ENCODE measurements around the gene CAMK1D. TPM values are rescaled to one million over a fixed set of nuclear protein-coding genes. Genes with fewer than 3 reads are reported as not detected.

The CAMK1D gene
- polyA plus RNA-seq, 1 donor (not counting 4 experiments of a cell fraction or from before 2014, with no cell fraction given) = 0.76 TPM

DNA sequence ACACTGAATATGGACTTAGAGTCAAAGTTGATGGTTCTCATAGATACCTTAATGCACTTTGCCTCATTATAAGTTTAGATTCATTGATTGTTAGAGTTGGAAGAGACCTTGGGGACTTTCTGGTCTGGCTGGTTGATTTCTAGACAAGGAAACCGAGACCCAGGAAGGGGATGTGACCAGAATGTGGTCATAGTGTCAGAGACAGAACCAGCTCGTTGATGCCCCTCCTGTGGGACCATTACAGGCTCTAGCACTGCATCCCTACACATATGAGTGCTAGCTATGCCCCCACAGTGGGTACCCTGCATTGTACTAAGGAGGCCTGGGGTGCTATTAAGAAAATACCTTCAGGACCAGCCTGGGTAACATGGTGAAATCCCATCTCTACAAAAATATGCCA, 306.6 kb downstream of the CAMK1D start:
- FAIRE-seq (no peak), DNase-seq (ENCODE audit: low read depth, low spot score) (no peak)
- Histone ChIP-seq H3K4me2 (ENCODE audit: control insufficient read depth, extremely low read depth, insufficient read depth, low read depth, low read length) (no peak overlapping the region), H3K4me1 (ENCODE audit: control insufficient read depth, extremely low read depth, insufficient read depth, low read length) (no peaks in the 10 kb centered on the region), H3K27me3 (ENCODE audit: control insufficient read depth, extremely low read depth, insufficient read depth, low read length) (no peaks in the 10 kb centered on the region), H2AFZ (ENCODE audit: control insufficient read depth, low read length) (no peak overlapping the region), H3K9me1 (ENCODE audit: control insufficient read depth, extremely low read depth, insufficient read depth, low read length) (no peaks in the 10 kb centered on the region), H3K79me2 (ENCODE audit: control insufficient read depth, insufficient read depth, low read length) (no peaks in the 10 kb centered on the region), H3K9me3 (ENCODE audit: control insufficient read depth, low read depth, low read length) (no peaks in the 10 kb centered on the region), H3K4me3 (ENCODE audit: control insufficient read depth in 2 of 3, extremely low read depth in 1 of 3, insufficient read depth in 2 of 3, low read depth in 1 of 3, low read length in 3 of 3) (no peak overlapping the region), H3K36me3 (ENCODE audit: control insufficient read depth in 2 of 2, extremely low read depth in 1 of 2, insufficient read depth in 2 of 2, low read length in 2 of 2) (no peaks in the 10 kb centered on the region), H3K27ac (ENCODE audit: control insufficient read depth, insufficient read depth, low read length) (no peak overlapping the region), H3K9ac (ENCODE audit: control insufficient read depth, extremely low read depth, insufficient read depth, low read length) (no peak overlapping the region), H4K20me1 (ENCODE audit: control insufficient read depth, extremely low read depth, insufficient read depth, low read length) (no peaks in the 10 kb centered on the region)
- dilution Hi-C loops (cut with MboI; ENCODE audit: extremely low pct_ligation_motif_present, low sequenced_read_pairs) = loop anchor here (25.0 kb wide), 1 partner anchor 194 kb away; no protein-coding TSS in a partner anchor
- no peak for TF ChIP-seq EZH2 (IDR thresholded peaks at IDR 0.05; ENCODE audit: low read length)
- TF ChIP-seq, protein P1, sequence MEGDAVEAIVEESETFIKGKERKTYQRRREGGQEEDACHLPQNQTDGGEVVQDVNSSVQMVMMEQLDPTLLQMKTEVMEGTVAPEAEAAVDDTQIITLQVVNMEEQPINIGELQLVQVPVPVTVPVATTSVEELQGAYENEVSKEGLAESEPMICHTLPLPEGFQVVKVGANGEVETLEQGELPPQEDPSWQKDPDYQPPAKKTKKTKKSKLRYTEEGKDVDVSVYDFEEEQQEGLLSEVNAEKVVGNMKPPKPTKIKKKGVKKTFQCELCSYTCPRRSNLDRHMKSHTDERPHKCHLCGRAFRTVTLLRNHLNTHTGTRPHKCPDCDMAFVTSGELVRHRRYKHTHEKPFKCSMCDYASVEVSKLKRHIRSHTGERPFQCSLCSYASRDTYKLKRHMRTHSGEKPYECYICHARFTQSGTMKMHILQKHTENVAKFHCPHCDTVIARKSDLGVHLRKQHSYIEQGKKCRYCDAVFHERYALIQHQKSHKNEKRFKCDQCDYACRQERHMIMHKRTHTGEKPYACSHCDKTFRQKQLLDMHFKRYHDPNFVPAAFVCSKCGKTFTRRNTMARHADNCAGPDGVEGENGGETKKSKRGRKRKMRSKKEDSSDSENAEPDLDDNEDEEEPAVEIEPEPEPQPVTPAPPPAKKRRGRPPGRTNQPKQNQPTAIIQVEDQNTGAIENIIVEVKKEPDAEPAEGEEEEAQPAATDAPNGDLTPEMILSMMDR (optimal IDR thresholded peaks at IDR 0.05 in 1 of 3, IDR thresholded peaks at IDR 0.05 in 1 of 3, conservative IDR thresholded peaks at IDR 0.05 in 1 of 3; ENCODE audit: extremely low read depth in 1 of 3, insufficient read depth in 2 of 3, low read length in 3 of 3) = no peak

DNA sequence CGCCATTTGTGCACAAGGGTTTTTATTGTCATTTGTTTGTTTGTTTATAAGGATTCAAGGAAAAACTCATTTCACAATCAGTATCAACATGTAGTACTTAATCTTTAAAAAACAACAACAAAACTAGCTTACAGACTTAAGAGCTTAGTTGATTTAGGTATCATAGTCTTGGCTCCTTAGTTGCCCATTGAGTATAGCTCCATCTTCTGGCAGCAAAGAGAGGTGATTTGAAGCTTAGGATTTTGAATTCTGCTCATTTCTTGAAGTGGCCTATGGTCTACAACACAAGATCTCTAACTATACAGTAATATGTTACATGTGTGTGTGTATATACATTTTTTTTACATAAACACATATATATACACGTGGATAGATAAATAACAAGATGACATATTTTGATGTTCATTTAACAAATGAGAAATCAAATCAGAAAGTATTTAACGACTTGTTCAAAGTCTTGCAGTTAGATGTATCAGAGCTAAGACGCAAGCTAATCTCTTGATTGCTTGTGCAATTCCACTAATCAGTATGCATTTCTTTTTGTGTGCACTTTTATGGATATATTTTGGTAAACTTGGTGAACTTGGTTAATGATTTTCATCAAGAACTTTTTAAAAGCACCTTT, 307.3 kb downstream of the CAMK1D start:
- peak; percentile 26 for DNase-seq (ENCODE audit: low read depth, low spot score)
- Histone ChIP-seq H3K27ac (ENCODE audit: control insufficient read depth, insufficient read depth, low read length) (no peak overlapping the region), H3K9me3 (ENCODE audit: control insufficient read depth, low read depth, low read length) (no peaks in the 10 kb centered on the region), H3K9ac (ENCODE audit: control insufficient read depth, extremely low read depth, insufficient read depth, low read length) (no peak overlapping the region), H3K4me1 (ENCODE audit: control insufficient read depth, extremely low read depth, insufficient read depth, low read length) (no peaks in the 10 kb centered on the region), H3K9me1 (ENCODE audit: control insufficient read depth, extremely low read depth, insufficient read depth, low read length) (no peaks in the 10 kb centered on the region), H3K4me3 (ENCODE audit: control insufficient read depth in 2 of 3, extremely low read depth in 1 of 3, insufficient read depth in 2 of 3, low read depth in 1 of 3, low read length in 3 of 3) (no peak overlapping the region), H3K4me2 (ENCODE audit: control insufficient read depth, extremely low read depth, insufficient read depth, low read depth, low read length) (no peak overlapping the region), H3K27me3 (ENCODE audit: control insufficient read depth, extremely low read depth, insufficient read depth, low read length) (no peaks in the 10 kb centered on the region), H4K20me1 (ENCODE audit: control insufficient read depth, extremely low read depth, insufficient read depth, low read length) (no peaks in the 10 kb centered on the region), H3K79me2 (ENCODE audit: control insufficient read depth, insufficient read depth, low read length) (no peaks in the 10 kb centered on the region), H2AFZ (ENCODE audit: control insufficient read depth, low read length) (no peak overlapping the region), H3K36me3 (ENCODE audit: control insufficient read depth in 2 of 2, extremely low read depth in 1 of 2, insufficient read depth in 2 of 2, low read length in 2 of 2) (no peaks in the 10 kb centered on the region)
- FAIRE-seq = peak; percentile 60
- dilution Hi-C loops (cut with MboI; ENCODE audit: extremely low pct_ligation_motif_present, low sequenced_read_pairs) = loop anchor here (25.0 kb wide), 1 partner anchor 194 kb away; no protein-coding TSS in a partner anchor
- TF ChIP-seq, protein P1 (optimal IDR thresholded peaks at IDR 0.05 in 1 of 3, IDR thresholded peaks at IDR 0.05 in 1 of 3, conservative IDR thresholded peaks at IDR 0.05 in 1 of 3; ENCODE audit: extremely low read depth in 1 of 3, insufficient read depth in 2 of 3, low read length in 3 of 3) = peak in 2 of 3 experiments; percentile 66 to 74
- no peak for TF ChIP-seq EZH2 (IDR thresholded peaks at IDR 0.05; ENCODE audit: low read length)

Data from keratinocyte (primary cell).